MM.1S (cell line): ENCODE measurements around the gene ELF5.

Experiments used
- EZH2 ChIP-seq: fragments of 300-600 bp; sonication (generic); optimal IDR thresholded peaks from 2 replicates; pipeline ENCODE3; 2017; ENCODE audit warnings: low read depth, mild to moderate bottlenecking, antibody characterized with exemption, low read length, mixed read lengths
- TF ChIP-seq, protein P1 (sequence below): fragments of 300-600 bp; sonication (generic); IDR thresholded peaks from 2 replicates; pipeline ENCODE4 v1.5.1; 2016; ENCODE audit warnings: antibody characterized with exemption, low read length, mixed read lengths

DNA sequence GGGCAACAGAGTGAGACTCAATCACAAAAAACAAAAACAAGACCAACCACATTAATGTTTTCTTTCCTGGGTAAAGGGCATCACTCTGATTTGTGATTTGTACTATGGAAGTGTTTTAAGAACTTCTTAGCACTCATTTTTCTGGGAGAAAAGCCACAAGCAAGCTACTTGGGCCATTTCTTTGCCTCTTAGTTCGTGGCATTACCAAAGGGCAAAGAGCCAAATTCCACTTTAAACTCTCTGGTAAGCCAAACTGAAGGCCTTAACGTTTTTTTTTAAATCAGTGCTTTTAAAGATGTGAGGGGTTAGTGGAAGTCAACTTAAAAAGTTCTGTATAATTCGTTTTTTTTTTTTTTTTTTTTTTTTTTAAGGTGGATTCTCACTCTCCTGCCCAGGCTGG lies 37.9 kb downstream of the ELF5 start:
- TF ChIP-seq, protein P1, sequence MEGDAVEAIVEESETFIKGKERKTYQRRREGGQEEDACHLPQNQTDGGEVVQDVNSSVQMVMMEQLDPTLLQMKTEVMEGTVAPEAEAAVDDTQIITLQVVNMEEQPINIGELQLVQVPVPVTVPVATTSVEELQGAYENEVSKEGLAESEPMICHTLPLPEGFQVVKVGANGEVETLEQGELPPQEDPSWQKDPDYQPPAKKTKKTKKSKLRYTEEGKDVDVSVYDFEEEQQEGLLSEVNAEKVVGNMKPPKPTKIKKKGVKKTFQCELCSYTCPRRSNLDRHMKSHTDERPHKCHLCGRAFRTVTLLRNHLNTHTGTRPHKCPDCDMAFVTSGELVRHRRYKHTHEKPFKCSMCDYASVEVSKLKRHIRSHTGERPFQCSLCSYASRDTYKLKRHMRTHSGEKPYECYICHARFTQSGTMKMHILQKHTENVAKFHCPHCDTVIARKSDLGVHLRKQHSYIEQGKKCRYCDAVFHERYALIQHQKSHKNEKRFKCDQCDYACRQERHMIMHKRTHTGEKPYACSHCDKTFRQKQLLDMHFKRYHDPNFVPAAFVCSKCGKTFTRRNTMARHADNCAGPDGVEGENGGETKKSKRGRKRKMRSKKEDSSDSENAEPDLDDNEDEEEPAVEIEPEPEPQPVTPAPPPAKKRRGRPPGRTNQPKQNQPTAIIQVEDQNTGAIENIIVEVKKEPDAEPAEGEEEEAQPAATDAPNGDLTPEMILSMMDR = no peak
- TF ChIP-seq EZH2 = no peak
